ENCODE data around the gene TNRC6C.

GRCh38 chr17:78069695-78070094, 111.2 kb downstream of the TNRC6C start:
- TF ChIP-seq CTCF (IDR thresholded peaks at IDR 0.05) (no peak), POLR2A (IDR thresholded peaks at IDR 0.05) (no peak)
